GM11168 (cell line): Measurements from ENCODE around the gene HIRIP3.

Experiments
- in situ Hi-C: fragments of 300-500 bp; cut with MboI; formaldehyde crosslinking; loops from one replicate; pipeline ENCODE4 v1.12.0; 2022; ENCODE audit warnings: low sequenced_read_pairs; ENCODE audit not compliant: unreplicated experiment

HIRIP3 gene

DNA sequence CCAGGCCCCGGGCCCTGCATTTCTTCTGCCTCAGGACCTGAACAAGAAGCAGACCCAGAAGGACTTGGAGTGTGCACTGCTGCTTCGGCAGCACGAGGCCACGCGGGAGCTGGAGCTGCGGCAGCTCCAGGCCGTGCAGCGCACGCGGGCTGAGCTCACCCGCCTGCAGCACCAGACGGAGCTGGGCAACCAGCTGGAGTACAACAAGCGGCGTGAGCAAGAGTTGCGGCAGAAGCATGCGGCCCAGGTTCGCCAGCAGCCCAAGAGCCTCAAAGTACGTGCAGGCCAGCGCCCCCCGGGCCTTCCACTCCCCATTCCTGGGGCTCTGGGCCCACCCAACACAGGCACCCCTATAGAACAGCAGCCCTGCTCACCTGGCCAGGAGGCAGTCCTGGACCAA, 9.2 kb downstream of the HIRIP3 start:
- in situ Hi-C loops = no loop called here

DNA sequence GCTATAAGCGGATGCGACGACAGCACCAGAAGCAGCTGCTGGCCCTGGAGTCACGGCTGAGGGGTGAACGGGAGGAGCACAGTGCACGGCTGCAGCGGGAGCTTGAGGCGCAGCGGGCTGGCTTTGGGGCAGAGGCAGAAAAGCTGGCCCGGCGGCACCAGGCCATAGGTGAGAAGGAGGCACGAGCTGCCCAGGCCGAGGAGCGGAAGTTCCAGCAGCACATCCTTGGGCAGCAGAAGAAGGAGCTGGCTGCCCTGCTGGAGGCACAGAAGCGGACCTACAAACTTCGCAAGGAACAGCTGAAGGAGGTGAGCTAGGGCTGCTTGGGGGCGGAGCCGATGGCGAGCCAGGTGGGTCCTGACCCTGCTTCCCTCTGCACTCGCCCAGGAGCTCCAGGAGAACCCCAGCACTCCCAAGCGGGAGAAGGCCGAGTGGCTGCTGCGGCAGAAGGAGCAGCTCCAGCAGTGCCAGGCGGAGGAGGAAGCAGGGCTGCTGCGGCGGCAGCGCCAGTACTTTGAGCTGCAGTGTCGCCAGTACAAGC, 10.1 kb downstream of the HIRIP3 start:
- in situ Hi-C loops = no loop called here

DNA sequence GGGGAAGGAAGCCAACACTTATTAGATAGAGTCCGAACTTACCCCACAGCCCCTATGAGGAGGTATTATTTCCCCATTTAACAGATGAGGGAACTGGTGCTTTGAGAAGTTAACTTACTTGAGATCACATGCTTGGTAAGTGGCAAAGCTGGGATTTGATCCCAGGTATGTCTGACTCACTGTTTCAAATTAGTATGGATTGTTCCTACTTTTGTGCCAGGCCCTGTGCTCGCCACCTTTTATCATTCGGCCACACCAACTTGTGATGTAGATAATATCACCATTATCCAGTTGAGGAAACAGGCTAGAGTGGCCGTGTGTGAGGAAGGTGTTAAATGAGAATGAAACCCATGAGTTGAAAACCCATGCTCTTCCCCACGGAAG, 10.7 kb downstream of the HIRIP3 start:
- in situ Hi-C loops = no loop called here

DNA sequence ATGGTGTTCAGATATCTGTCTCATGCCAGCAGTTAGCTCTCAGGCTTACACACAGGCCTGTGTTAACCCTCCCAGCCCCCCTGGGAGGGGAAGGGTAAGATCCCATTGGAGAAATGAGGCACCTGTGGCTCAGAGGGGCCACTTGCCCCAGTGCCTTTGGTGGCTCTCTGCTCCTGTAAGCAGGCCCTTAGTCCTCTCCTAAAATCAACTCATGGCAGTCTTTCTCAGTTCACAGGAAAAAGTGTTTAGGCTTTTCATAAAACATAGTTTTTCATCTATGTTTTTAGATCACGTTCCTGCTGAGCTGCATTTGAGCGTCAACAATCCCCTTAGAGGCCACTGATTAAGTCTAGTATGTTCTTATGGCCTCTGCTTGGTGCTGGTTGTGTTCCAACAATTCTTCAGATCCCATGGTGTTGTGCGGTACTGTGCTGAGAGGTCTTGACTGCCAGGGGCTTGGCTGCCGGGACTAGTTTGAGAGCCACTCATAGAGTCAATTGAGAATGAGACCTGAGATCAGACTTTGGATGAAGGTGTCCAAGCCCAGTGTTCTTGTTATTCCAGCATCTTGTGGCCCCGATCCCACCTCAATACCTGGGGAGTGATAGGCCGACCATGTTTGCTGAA, 11.2 kb downstream of the HIRIP3 start:
- in situ Hi-C loops = no loop called here

DNA sequence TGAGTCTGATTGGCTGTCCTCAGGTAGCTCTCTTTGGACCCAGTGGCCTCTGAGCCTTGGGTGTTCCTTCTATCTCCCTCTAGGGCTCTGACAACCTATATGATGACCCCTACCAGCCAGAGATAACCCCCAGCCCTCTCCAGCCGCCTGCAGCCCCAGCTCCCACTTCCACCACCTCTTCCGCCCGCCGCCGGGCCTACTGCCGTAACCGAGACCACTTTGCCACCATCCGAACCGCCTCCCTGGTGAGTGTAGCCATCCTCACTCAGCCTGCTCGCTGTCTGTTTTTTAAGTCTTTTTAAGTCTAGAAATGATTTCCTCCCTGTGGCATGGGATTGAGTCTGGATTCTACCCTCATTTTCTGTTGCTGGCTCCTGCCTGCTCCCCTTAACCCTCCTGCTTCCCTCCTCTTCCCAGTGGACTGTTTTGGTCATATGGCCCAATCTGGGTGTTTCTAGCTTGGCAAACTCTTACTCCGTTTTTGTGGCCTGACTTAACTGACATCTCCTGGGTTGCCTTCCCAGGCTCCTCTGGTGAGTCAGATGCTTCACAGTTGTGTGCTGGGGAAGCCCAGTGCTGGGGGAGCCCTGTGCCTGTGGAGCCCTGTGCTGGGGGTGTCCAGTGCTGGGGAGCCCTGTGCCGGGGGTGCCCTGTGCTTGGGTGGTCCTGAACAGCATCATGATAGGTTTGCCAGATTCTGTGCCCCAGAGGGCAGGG, 11.8 kb downstream of the HIRIP3 start:
- in situ Hi-C loops = no loop called here

DNA sequence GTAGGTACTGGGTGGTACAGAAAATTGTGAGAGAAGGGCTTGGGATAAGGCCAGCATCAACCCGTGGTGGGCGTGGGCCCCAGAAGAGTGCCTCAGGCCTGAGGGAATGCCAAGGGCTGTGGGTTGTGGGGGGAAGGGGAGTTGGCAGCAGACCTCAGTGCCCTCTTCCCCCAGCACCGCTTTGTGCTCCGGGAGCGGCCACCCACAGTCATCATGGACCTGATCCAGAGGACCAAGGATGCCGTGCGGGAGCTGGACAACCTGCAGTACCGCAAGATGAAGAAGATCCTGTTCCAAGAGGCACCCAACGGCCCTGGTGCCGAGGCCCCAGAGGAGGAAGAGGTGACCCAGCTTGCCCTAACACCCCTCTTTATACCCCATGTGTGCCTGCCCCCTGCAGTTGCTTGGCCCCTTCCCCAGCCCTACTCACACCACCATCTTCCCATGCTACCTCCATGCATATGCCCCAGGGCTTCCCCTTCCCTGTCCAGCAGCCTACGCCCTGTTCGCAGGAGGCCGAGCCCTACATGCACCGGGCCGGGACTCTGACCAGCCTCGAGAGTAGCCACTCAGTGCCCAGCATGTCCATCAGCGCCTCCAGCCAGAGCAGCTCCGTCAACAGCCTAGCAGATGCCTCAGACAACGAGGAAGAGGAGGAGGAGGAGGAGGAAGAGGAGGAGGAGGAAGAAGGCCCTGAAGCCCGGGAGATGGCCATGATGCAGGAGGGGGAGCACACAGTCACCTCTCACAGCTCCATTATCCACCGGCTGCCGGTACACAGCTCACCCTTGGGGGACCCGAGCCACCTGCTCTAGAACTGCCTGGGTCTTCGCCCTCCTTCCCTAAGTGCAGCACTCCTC, 12.6 kb downstream of the HIRIP3 start:
- in situ Hi-C loops = no loop called here

DNA sequence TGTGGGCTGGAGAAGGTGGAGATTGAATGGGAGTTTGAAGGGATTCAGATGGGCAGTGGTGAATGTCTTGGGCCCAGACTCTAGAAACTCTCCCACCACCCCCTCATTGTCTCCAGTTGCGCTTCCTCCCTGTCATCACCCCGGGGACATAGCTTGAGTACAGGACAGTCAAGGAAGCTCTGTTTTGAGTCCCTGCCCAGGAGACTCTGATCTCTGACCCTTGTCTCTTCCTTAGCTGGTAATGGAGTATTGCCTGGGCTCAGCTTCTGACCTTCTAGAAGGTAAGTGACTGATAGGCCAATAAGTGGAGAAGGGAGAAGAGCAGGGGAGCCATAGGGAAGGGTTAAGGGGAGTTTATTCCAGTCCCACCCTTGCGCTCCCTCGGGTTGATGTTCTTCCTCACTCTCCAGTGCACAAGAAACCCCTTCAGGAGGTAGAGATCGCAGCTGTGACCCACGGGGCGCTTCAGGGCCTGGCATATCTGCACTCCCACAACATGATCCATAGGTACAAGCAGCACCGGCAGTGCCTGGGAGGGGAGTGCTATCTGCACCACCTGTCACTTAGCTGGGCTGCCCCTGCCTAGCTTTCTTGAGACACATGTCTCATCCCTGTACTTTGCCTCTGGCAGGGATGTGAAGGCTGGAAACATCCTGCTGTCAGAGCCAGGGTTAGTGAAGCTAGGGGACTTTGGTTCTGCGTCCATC, 16.7 kb downstream of the HIRIP3 start:
- in situ Hi-C loops = no loop called here

DNA sequence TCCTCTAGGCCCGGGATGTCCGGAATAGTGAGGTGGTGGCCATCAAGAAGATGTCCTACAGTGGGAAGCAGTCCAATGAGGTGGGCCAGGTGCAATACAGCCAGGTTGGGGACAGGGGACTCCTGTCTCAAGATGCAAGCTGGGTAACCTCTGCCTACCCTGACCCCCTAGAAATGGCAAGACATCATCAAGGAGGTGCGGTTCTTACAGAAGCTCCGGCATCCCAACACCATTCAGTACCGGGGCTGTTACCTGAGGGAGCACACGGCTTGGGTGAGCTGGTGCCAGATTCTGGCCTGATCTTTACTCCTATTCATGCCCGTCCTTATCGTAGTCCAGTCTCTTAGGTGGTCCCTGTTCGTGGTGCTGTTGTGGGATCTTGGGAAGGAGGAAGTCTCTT, 17.3 kb downstream of the HIRIP3 start:
- in situ Hi-C loops = no loop called here

DNA sequence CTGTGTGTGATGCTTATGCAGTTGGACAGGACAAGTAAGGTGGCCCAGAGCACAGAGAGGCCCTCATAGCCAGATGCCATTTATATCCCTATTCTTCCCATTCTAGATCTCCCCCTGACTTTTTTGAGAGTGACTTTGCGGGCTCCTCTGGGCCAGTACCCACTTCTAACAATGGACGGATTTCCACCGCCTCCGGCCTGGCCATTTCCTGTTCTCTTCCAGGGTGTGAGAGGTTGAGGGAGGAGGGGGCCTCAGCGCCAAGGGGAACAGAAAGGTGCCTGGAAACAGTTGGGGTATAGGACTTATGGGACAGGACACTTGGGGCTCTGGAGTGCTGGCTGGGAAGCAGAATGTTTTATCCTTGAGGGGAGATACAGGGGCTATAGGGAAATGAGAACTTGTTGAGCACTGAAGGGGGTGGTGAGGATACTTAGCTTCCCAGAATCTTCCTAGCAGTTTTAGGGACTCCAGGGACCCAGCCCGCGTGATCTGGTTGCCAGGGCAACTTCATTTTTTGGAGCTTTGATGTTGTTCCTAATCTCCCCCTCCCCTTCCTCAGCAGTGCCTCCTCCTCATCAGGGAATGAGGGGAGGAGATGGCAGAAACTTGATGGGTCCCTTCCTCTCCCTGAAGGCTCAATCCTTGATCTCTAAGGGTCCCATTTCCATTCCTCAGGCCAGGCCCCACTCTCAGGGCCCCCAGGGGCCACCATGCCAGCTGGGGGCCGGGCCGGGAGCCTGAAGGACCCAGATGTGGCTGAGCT, 18.2 kb downstream of the HIRIP3 start:
- in situ Hi-C loops = no loop called here

DNA sequence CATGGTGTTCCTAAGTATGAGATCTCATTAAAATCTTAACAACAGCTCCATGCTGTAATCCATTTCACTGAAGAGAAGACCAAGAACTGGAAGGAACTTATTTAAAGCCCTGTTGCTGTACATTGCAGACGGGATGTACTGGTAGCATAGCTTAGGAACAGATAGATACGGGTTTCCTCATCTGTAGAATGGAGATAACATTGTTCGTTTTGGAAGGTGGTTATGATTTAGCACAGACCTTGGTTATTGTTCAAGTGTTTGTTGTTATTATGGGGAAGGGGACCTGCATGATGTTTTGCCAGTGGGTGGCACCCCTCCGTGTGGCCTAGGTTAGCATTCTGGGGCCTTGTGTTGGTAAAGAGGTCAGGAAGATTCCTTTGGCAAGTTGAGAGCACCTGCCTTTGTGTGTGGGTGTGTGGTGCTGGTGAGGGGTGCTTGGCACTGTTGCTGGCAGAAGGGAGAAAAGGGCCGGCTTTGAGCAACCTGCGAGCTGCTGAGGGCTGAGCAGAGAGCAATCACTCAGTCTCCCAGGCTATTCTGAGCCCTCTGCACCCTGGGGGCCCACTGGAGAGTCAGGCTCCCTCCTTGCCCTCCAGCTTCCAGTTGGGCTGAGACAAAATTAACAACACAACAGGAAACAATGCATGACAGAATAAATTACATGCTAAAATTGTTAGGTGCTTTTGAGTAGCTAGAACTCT, 19.5 kb downstream of the HIRIP3 start:
- in situ Hi-C loops = no loop called here

DNA sequence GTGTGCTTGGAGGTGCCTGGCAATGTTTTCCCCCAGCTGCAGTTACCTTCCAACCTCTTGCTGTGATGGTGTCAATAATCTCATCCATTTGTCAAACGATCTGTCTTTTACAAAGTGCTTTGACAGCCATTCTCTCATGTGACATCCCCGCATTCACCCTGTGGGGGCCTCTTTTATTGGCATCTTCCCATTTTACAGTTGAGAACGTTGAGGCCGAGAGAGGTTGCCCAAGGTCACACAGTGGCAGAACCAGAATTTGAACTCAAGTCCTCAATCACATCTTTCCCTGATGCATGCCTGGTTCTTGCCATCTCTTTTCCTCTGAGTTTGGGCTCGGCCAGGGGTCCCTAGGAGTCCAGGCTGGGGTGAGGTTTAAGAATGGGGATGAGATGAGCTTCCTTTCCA, 20.3 kb downstream of the HIRIP3 start:
- in situ Hi-C loops = no loop called here

DNA sequence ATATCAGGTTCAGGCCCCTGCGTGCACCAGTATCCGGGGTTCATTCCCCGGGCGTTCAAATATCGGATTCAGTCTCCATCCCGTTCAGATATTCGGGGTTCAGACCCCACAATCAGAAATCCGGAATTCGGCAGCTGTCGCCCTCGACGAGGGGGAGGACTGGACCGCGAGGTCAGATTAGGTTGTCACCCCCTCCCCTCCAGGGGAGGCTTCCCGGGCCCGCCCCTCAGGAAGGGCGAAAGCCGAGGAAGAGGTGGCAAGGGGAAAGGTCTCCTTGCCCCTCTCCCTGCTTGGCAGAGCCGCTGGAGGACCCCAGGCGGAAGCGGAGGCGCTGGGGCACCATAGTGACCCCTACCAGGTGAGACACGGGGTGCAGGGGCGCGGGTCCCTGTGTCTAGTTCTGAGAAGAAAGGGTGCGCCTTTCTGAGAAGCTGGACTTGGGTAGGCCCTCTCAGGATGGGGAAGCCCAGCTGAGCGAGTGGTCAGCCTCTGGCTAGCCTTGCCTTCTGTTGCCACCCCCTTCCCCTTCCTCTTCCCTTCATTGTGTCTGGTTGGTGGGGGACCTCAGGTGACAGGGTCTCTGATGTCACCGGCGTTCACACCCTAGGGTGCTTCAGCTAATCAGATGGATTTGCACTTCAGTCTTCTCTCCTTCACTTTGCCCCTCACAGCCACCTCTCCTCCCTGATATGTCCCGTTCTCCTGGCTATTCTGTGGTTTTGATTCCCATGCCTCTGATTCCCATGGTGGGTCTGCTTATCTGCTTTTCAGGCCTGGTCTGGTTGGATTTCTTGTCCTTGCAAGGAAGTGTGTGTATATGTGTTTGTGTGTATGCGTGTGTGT, 20.9 kb downstream of the HIRIP3 start:
- in situ Hi-C loops = no loop called here

DNA sequence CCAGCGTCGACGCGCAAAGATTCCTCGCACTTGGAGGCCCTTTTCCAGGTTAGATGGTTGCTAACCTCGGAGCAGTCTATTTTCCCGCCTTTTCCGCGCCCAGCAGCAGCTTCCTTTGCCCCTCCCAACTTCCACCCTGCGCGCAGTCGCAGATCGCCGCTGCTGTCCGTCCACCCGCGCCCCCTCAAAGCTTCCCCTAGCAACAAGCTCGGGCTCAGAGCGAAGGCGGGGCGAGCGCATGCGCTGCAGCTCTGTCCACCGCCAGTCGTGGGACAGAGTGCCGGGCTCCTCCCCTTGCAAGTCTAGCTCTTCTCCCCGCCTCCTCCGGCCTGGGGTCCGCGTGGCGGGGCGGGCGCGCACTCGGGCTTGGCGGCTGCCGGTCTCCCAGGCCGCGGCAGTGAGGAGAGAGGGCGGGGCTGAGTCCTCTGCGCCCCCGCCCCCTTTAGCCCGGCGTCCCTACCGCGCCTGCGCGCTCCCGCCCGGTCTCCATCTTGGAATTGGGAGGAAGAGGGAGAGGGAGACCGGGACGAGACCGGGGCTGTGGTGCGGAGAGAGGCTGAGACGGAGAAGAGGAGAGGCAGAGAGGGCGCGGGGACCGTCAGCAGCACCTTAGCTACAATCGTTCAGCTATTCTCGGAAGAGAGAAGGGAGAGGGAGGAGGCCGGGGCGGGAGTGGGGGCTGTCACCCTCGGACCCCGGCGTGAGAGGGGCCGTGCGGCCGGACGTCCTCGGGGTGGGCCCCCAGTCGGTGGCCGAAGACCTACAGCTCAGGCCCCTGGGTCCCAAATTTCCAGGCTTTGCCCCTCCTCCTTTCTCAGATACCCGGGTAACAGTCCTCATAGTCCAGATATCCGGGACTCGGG, 21.8 kb downstream of the HIRIP3 start, which contains the start of gene TAOK2:
TAOK2 (plus strand) TSS at position 485 of the 863 bp plus-strand sequence. CDS start 3,905 bp downstream, outside the sequence.
- in situ Hi-C loops = no loop called here

DNA sequence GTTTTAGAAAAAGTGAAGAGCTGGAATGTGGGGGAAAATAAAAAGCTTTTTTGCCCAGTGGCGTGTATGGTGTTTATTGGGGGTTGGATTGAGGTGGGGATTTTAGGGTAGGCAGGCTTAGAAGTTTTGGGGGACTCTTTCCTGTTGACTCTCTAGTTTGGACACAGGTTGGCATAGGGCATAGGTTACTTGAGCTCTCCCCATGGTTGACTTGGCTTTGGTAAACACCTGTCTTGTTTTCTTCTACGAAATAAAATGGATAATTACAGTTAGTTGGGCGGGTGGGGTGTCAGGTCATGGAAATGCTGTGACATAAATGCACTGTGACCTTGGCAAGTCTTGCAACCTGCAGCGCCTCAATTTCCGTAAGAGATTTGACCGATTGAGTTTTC, 22.4 kb downstream of the HIRIP3 start:
- in situ Hi-C loops = no loop called here

DNA sequence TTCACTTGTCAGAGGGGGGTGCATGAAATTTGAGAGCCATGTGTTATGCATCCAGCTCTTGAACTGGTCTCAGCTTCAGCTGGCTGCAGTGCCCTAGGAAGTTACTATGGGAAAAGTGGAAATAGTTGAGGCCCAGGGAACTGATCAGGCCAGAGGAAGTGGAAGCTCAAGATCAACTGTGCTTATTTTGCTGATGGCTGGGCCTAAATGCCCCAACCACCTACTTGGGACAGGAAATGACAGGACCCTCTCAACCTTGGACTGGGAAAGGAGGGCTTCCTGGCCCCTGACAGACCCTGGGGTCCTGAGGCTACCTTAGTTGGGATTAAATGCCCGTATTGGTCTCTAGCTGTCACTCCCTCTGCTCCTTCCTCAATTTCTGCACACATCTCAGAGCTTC, 22.9 kb downstream of the HIRIP3 start:
- in situ Hi-C loops = no loop called here

DNA sequence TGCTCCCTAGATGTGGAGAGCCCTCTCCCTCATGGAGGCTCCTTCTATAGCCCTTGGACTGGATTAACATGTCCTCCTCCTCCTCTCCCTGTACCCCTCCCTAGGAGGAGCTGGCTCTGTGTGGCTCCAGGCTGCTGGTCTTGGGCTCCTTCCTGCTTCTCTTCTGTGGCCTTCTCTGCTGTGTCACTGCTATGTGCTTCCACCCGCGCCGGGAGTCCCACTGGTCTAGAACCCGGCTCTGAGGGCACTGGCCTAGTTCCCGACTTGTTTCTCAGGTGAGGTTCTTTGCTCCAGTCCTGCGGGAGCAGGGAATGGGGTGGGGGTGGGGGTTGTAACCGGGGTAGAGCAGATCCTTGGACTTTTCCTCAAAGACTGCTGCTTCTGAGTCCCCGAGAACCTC, 24.1 kb downstream of the HIRIP3 start:
- in situ Hi-C loops = no loop called here

DNA sequence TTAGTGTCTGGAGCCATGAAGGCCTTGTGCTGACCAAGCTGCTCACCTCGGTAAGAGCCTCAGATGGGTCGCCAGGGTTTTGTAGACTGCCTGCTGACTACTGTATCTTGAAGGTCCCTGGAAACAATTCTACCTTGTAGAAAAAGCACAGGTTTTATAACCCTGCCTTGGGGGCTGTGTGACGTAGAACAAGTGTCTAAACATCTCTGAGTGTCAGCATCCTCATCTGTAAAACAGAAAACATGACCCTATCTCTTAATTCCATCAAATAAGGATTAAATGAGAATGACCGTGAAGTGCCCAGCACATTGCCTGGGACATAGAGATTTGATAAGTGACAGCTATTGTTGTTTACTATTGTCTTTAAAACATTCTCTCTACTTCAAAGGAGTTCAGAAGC, 27.2 kb downstream of the HIRIP3 start:
- in situ Hi-C loops = no loop called here
